Activated T-helper 2 cell treated with anti-CD3 and anti-CD28 coated beads, Interferon-gamma antibody, Interleukin-2, Interleukin-4, amounts not matched to agents 10 μg/mL and 5 μg/mL and 100 μg/mL, durations not matched to agents 14 hours and 24 hours and 36 hours (primary cell): ENCODE data around the gene RWDD4. TPM values are rescaled to one million over a fixed set of nuclear protein-coding genes. Genes with fewer than 3 reads are reported as not detected.

ENCODE experiments used
- DNase-seq: peaks from one replicate; pipeline ENCODE4 v3.0.0; 2021; ENCODE audit warnings: low spot score
- H3K27ac Mint-ChIP-seq: one replicate; pipeline ENCODE4 v1.8.0; 2021; ENCODE audit warnings: mixed read lengths
- H3K27me3 Mint-ChIP-seq: one replicate; pipeline ENCODE4 v1.8.0; 2021; ENCODE audit warnings: low read depth, mixed read lengths
- H3K36me3 Mint-ChIP-seq: one replicate; pipeline ENCODE4 v1.8.0; 2021; ENCODE audit warnings: low read depth, mixed read lengths
- H3K4me1 Mint-ChIP-seq: one replicate; pipeline ENCODE4 v1.8.0; 2021; ENCODE audit warnings: low read depth, mixed read lengths
- H3K4me3 Mint-ChIP-seq: one replicate; pipeline ENCODE4 v1.8.0; 2021; ENCODE audit warnings: low read depth, mild to moderate bottlenecking, moderate library complexity, mixed read lengths
- H3K9me3 Mint-ChIP-seq: one replicate; pipeline ENCODE4 v1.8.0; 2021; ENCODE audit warnings: mixed read lengths
- intact Hi-C: fragments of 100-400 bp; cut with micrococcal nuclease; formaldehyde crosslinking; loops from one replicate; pipeline ENCODE4 v1.15.1; 2023
- total RNA-seq: library from RNA; stranded (reverse); gene quantifications from 2 replicates; pipeline ENCODE4 v1.2.3, GENCODE V29; 2022

The RWDD4 gene
- total RNA-seq, 1 donor from 2014 or later: 26.3 TPM

DNA sequence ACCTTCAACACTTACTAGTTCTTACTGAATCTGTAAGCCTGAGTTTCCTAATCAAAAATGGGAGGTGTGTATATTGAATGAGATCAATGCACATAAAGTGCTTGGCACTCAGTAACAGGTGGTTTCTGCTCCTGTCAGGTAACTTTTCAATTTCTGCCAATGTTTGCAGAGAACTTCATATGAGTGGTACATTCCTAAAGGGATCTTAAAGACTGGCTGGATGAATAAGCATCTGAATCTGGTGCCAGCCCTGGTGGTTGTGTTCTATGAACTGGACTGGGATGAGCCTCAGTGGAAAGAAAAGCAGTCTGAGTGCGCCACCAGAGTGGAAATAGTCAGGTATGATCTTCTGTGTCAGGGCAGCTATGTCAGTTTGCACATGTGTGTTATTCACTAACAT is 7.1 kb upstream of the RWDD4 start:
- no peak overlapping the region for H3K27ac Mint-ChIP-seq
- intact Hi-C loops: no loop called here
- no peak for DNase-seq
- no peak overlapping the region for H3K4me3 Mint-ChIP-seq
- H3K27me3 Mint-ChIP-seq: no peaks in the 10 kb centered on the region
- peaks cover 2% of the 10 kb centered on the region for H3K4me1 Mint-ChIP-seq
- no peaks in the 10 kb centered on the region for H3K9me3 Mint-ChIP-seq
- peaks cover 49% of the 10 kb centered on the region for H3K36me3 Mint-ChIP-seq

DNA sequence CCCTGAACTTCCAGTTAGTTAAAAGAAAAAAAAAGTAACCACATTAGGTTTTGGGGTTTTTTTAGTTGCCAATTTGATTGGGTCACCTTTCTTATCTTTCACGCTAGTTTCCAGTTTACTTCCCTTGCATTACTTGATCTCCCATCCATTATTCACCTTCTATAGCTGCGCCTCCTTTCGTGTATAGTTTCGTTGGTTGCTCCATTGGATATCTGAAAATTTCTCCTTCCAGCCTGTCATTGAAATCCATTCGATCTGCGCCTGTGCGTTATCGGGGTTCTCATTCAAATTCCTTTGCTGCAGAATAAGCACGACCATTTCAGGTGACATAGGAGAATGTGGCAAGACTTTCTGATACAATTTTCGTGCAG is 872 bp upstream of the RWDD4 start:
- Mint-ChIP-seq H3K4me3 (peak overlapping the region; percentile 93), H3K27me3 (no peaks in the 10 kb centered on the region), H3K27ac (peak overlapping the region; percentile 81), H3K4me1 (peaks cover 22% of the 10 kb centered on the region), H3K9me3 (no peaks in the 10 kb centered on the region), H3K36me3 (peaks cover 29% of the 10 kb centered on the region)
- no peak for DNase-seq
- intact Hi-C loops: loop anchor here (1.0 to 5.0 kb wide), 4 partner anchors 62 to 743 kb away; partner anchors contain the start of genes CDKN2AIP and DCTD

GRCh38 chr4:183658362-183659028 is 490 bp downstream of the RWDD4 start:
- Mint-ChIP-seq H3K27ac (peak overlapping the region; percentile 96), H3K36me3 (peaks cover 27% of the 10 kb centered on the region), H3K9me3 (no peaks in the 10 kb centered on the region), H3K4me1 (peaks cover 22% of the 10 kb centered on the region), H3K27me3 (no peaks in the 10 kb centered on the region), H3K4me3 (peak overlapping the region; percentile 93)
- intact Hi-C loops: loop anchor here (1.0 to 5.0 kb wide), 4 partner anchors 64 to 741 kb away; partner anchors contain the start of genes CDKN2AIP and DCTD
- DNase-seq: no peak

- Mint-ChIP-seq H3K9me3 (no peaks in the 10 kb centered on the region), H3K36me3 (peaks cover 36% of the 10 kb centered on the region), H3K27ac (peak overlapping the region; percentile 96), H3K4me1 (peaks cover 22% of the 10 kb centered on the region), H3K27me3 (no peaks in the 10 kb centered on the region), H3K4me3 (peak overlapping the region; percentile 93)
- no peak for DNase-seq
- intact Hi-C loops: loop anchor here (5.0 kb wide), 2 partner anchors 65 to 740 kb away; partner anchors contain the start of gene DCTD
These were observed 1.4 kb downstream of the RWDD4 start for GRCh38 chr4:183657564-183657963.

DNA sequence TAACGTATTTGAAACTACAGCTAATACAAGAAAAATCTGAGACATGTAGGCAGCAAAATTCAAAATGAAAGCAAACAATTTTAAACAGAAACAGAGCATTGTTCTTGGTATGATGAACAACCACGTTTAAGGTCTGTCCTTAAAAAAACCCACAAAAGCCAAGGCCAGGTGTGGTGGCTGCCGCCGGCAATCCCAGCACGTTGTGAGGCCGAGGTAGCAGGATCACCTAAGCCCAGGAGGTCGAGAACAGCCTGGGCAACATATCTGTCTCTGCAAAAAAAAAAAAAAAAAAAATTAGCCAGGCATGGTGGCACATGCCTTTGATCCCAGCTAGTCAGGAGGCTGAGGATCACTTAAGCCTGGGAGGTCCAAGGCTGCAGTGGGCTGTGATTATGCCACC is 13.7 kb downstream of the RWDD4 start:
- intact Hi-C loops: no loop called here
- Mint-ChIP-seq H3K4me3 (no peak overlapping the region), H3K9me3 (no peaks in the 10 kb centered on the region), H3K4me1 (no peaks in the 10 kb centered on the region), H3K27me3 (no peaks in the 10 kb centered on the region), H3K27ac (no peak overlapping the region), H3K36me3 (peaks cover 31% of the 10 kb centered on the region)
- DNase-seq: no peak

- Mint-ChIP-seq H3K27me3 (peaks cover 4% of the 10 kb centered on the region), H3K4me3 (no peak overlapping the region), H3K9me3 (no peaks in the 10 kb centered on the region), H3K36me3 (peaks cover 18% of the 10 kb centered on the region), H3K27ac (no peak overlapping the region), H3K4me1 (peaks cover 8% of the 10 kb centered on the region)
- intact Hi-C loops: no loop called here
- no peak for DNase-seq
These were observed 19.7 kb downstream of the RWDD4 start for GRCh38 chr4:183639291-183639690.

DNA sequence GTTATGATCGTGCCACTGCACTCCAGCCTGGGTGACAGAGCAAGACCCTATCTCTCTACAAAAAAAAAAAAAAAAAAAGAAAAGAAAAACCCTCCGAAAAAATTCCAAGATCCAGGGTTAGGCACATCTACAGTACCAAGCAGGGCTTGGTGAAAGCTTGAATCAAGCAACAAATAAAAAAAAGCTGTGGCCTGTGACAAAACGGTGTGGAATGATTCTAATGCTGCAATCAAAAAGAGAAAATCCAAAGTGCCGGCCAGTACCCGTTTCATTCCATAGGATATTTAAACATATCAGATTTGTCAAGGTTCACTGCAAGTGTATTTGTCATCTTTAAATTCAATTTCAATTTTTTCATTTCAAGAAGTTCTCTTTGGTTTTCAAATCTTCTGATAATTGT is 20.5 kb downstream of the RWDD4 start:
- Mint-ChIP-seq H3K4me3 (no peak overlapping the region), H3K9me3 (no peaks in the 10 kb centered on the region), H3K4me1 (peaks cover 8% of the 10 kb centered on the region), H3K36me3 (peaks cover 13% of the 10 kb centered on the region), H3K27me3 (peaks cover 4% of the 10 kb centered on the region), H3K27ac (no peak overlapping the region)
- intact Hi-C loops: no loop called here
- DNase-seq: no peak

DNA sequence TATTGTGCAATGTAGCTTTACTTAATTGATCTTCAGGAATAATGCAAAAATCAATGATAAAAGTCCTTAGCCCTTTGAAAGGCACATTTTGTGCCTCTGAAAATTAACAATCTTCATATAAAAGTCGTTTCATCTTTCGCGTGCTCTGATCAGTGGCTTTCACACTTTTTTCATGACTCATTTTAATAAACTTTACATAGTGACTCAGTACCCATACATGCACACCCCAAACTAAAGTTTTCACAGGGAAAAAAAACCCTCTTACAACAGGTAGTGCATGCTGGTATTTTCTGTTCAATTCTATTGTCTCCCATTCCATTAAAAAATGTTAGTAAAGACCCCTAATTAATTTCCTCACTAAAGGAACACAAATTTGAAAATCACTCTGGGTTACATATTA is 21.5 kb downstream of the RWDD4 start:
- H3K9me3 Mint-ChIP-seq: no peaks in the 10 kb centered on the region
- no peak for DNase-seq
- no peak overlapping the region for H3K4me3 Mint-ChIP-seq
- intact Hi-C loops: no loop called here
- H3K4me1 Mint-ChIP-seq: peaks cover 8% of the 10 kb centered on the region
- no peak overlapping the region for H3K27ac Mint-ChIP-seq
- peaks cover 4% of the 10 kb centered on the region for H3K27me3 Mint-ChIP-seq
- peaks cover 12% of the 10 kb centered on the region for H3K36me3 Mint-ChIP-seq

- peaks cover 9% of the 10 kb centered on the region for H3K36me3 Mint-ChIP-seq
- H3K9me3 Mint-ChIP-seq: no peaks in the 10 kb centered on the region
- intact Hi-C loops: no loop called here
- H3K27me3 Mint-ChIP-seq: peaks cover 4% of the 10 kb centered on the region
- no peak overlapping the region for H3K4me3 Mint-ChIP-seq
- DNase-seq: no peak
- peaks cover 8% of the 10 kb centered on the region for H3K4me1 Mint-ChIP-seq
- no peak overlapping the region for H3K27ac Mint-ChIP-seq
These were observed 22.1 kb downstream of the RWDD4 start for GRCh38 chr4:183636923-183637322.

DNA sequence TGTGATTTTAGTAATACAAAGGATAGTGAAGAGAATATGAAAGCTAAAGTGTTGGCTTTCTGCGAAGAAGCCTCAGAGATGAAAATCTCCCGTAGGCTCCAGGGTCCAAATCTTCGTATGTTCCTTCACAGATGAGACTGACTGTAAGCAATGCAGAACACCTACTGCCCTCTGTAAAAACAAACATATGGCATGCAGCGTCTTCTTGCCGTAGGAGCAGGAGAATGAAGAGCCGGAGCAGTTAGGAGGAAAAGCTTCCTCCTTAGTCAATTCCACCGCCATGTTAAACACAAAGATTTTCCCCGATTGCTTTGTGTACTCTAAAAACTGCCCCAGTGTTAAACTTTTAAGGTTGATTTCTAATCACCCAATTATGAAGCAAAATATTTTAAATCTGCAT is 22.5 kb downstream of the RWDD4 start:
- peaks cover 4% of the 10 kb centered on the region for H3K27me3 Mint-ChIP-seq
- intact Hi-C loops: no loop called here
- H3K4me3 Mint-ChIP-seq: no peak overlapping the region
- peaks cover 8% of the 10 kb centered on the region for H3K4me1 Mint-ChIP-seq
- H3K27ac Mint-ChIP-seq: no peak overlapping the region
- peaks cover 9% of the 10 kb centered on the region for H3K36me3 Mint-ChIP-seq
- no peak for DNase-seq
- H3K9me3 Mint-ChIP-seq: no peaks in the 10 kb centered on the region

DNA sequence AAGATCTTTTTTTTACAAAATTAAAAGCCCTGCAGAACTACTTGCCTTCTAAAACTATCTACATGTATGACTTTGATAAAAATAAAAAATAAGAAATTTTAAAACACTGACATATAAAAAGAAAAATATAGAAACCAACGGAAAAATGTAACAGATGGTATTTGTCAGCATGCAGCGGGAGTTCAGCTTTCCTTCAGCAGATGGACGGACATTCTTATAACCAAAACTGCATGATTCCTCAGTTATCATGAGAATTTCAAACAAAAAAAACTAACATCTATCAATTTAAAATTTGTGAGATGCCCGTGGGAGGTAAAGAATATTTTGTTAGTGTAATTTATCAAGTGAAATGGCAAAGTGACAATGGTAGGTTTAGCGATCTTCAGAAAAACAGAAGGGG is 23.2 kb downstream of the RWDD4 start:
- DNase-seq: no peak
- Mint-ChIP-seq H3K4me3 (no peak overlapping the region), H3K4me1 (peaks cover 8% of the 10 kb centered on the region), H3K27me3 (peaks cover 4% of the 10 kb centered on the region), H3K27ac (no peak overlapping the region), H3K36me3 (peaks cover 6% of the 10 kb centered on the region), H3K9me3 (no peaks in the 10 kb centered on the region)
- intact Hi-C loops: no loop called here

- Mint-ChIP-seq H3K36me3 (peaks cover 6% of the 10 kb centered on the region), H3K4me1 (peaks cover 8% of the 10 kb centered on the region), H3K4me3 (no peak overlapping the region), H3K27me3 (peaks cover 4% of the 10 kb centered on the region), H3K9me3 (no peaks in the 10 kb centered on the region), H3K27ac (no peak overlapping the region)
- no peak for DNase-seq
- intact Hi-C loops: no loop called here
These were observed 23.7 kb downstream of the RWDD4 start for GRCh38 chr4:183635321-183635720.

GRCh38 chr4:183633476-183634400 is 25.2 kb downstream of the RWDD4 start:
- Mint-ChIP-seq H3K9me3 (no peaks in the 10 kb centered on the region), H3K4me1 (peaks cover 8% of the 10 kb centered on the region), H3K36me3 (peaks cover 1% of the 10 kb centered on the region), H3K4me3 (no peak overlapping the region), H3K27ac (no peak overlapping the region), H3K27me3 (peaks cover 4% of the 10 kb centered on the region)
- intact Hi-C loops: no loop called here
- DNase-seq: no peak
